IMR-90 (cell line): ENCODE data around the gene TEX22. TPM values are rescaled to one million over a fixed set of nuclear protein-coding genes. Genes with fewer than 3 reads are reported as not detected.

Experiments
- ATAC-seq: fragments of 200-7000 bp; cut with Tn5 transposase; 2 replicates; pipeline ENCODE4 v1.9.1; 2020; ENCODE audit warnings: low read depth, mild to moderate bottlenecking, moderate library complexity
- BruUV-seq: library from RNA; stranded (reverse); fragments of 400-500 nt; replicated peaks from 2 replicates; lab custom pipeline; 2021; lab: Mats Ljungman, UMichigan
- CTCF ChIA-PET: fragments of 300-600 bp; formaldehyde crosslinking; extraction: SDS; loops from one replicate; lab custom pipeline; 2021; ENCODE audit warnings: antibody characterized with exemption; lab: Yijun Ruan, JAX
- POLR2A ChIA-PET: fragments of 300-600 bp; sonication (Branson Sonifier 250); formaldehyde crosslinking; loops from one replicate; lab custom pipeline; 2022; ENCODE audit warnings: antibody characterized with exemption; ENCODE audit not compliant: unreplicated experiment; lab: Charles Lee
- DNase-seq: peaks from one replicate; pipeline ENCODE4 v3.0.0; 2013
- H2AFZ ChIP-seq: replicated peaks from 2 replicates; pipeline ENCODE3; 2013; ENCODE audit warnings: low read length, mild to moderate bottlenecking; ENCODE audit not compliant: poor library complexity
- H2AK5ac ChIP-seq: 2 replicates; pipeline ENCODE4 v1.6.1; 2013; ENCODE audit warnings: low read depth, low read length, inconsistent platforms
- H2AK9ac ChIP-seq: replicated peaks from 2 replicates; pipeline ENCODE3; 2013; ENCODE audit warnings: mild to moderate bottlenecking, low read depth, low read length, moderate library complexity; ENCODE audit not compliant: poor library complexity
- H2BK120ac ChIP-seq: 2 replicates; pipeline ENCODE4 v1.6.1; 2013; ENCODE audit warnings: low read depth, low read length, inconsistent platforms
- H2BK15ac ChIP-seq: 3 replicates; pipeline ENCODE4 v1.6.1; 2013; ENCODE audit warnings: low read depth, low read length, inconsistent platforms
- H2BK20ac ChIP-seq: 2 replicates; pipeline ENCODE4 v1.6.1; 2013; ENCODE audit warnings: low read depth, mild to moderate bottlenecking, inconsistent platforms, low read length, moderate library complexity
- H2BK5ac ChIP-seq: 2 replicates; pipeline ENCODE4 v1.6.1; 2013; ENCODE audit warnings: mild to moderate bottlenecking, low read depth, low read length, inconsistent platforms; ENCODE audit not compliant: poor library complexity, severe bottlenecking
- H3K14ac ChIP-seq: replicated peaks from 2 replicates; pipeline ENCODE4 v1.6.1; 2013; ENCODE audit warnings: low read depth, low read length, inconsistent platforms
- H3K18ac ChIP-seq: 2 replicates; pipeline ENCODE4 v1.6.1; 2013; ENCODE audit warnings: low read depth, low read length, control low read depth
- H3K23ac ChIP-seq: 2 replicates; pipeline ENCODE4 v1.6.1; 2013; ENCODE audit warnings: low read depth, low read length, inconsistent platforms
- H3K27ac ChIP-seq: 2 replicates; pipeline ENCODE4 v1.5.1; 2013; ENCODE audit warnings: mild to moderate bottlenecking, control low read depth, low read length; ENCODE audit not compliant: insufficient read depth
- H3K27me3 ChIP-seq: 2 replicates; pipeline ENCODE4 v1.6.1; 2013; ENCODE audit warnings: low read length; ENCODE audit not compliant: control insufficient read depth, insufficient read depth
- H3K36me3 ChIP-seq: 2 replicates; pipeline ENCODE4 v1.6.1; 2013; ENCODE audit warnings: low read length, mixed read lengths; ENCODE audit not compliant: control insufficient read depth, insufficient read depth
- H3K4ac ChIP-seq: 2 replicates; pipeline ENCODE4 v1.6.1; 2013; ENCODE audit warnings: low read depth, low read length, inconsistent platforms
- H3K4me1 ChIP-seq: 2 replicates; pipeline ENCODE4 v1.6.1; 2013; ENCODE audit warnings: low read length, mixed read lengths; ENCODE audit not compliant: control insufficient read depth, insufficient read depth
- H3K4me2 ChIP-seq: 2 replicates; pipeline ENCODE4 v1.6.1; 2013; ENCODE audit warnings: low read depth, mild to moderate bottlenecking, control low read depth, low read length, moderate library complexity
- H3K4me3 ChIP-seq: 2 replicates; pipeline ENCODE4 v1.5.1; 2013; ENCODE audit warnings: low read depth, mild to moderate bottlenecking, control low read depth, low read length, moderate library complexity; ENCODE audit not compliant: insufficient read depth
- H3K56ac ChIP-seq: 2 replicates; pipeline ENCODE4 v1.6.1; 2013; ENCODE audit warnings: low read length, inconsistent platforms; ENCODE audit not compliant: insufficient read depth; ENCODE audit errors: extremely low read depth
- H3K79me1 ChIP-seq, 2 experiments: 2 replicates each; pipeline ENCODE4 v1.6.1; 2013; ENCODE audit warnings: low read length in 2 of 2, inconsistent platforms in 1 of 2, low read depth in 1 of 2
- H3K9ac ChIP-seq: 2 replicates; pipeline ENCODE4 v1.6.1; 2013; ENCODE audit warnings: low read depth, low read length, control low read depth
- H3K9me1 ChIP-seq: 2 replicates; pipeline ENCODE4 v1.6.1; 2013; ENCODE audit warnings: low read length, inconsistent platforms; ENCODE audit not compliant: insufficient read depth
- H3K9me3 ChIP-seq: 2 replicates; pipeline ENCODE4 v1.6.1; 2013; ENCODE audit warnings: low read length; ENCODE audit not compliant: control insufficient read depth, insufficient read depth
- H4K20me1 ChIP-seq: 2 replicates; pipeline ENCODE4 v1.6.1; 2013; ENCODE audit warnings: low read length, inconsistent platforms; ENCODE audit not compliant: insufficient read depth
- H4K5ac ChIP-seq: 2 replicates; pipeline ENCODE4 v1.6.1; 2013; ENCODE audit warnings: mild to moderate bottlenecking, low read depth, low read length, control low read depth
- H4K8ac ChIP-seq, 2 experiments: 2 replicates each; pipeline ENCODE4 v1.6.1; 2013; ENCODE audit warnings: low read depth in 2 of 2, low read length in 2 of 2, control low read depth in 1 of 2, inconsistent platforms in 1 of 2
- H4K91ac ChIP-seq: 2 replicates; pipeline ENCODE4 v1.6.1; 2013; ENCODE audit warnings: low read depth, low read length, inconsistent platforms; ENCODE audit not compliant: insufficient read depth
- BHLHE40 ChIP-seq: fragments of 150-350 bp; IDR thresholded peaks from 2 replicates; pipeline ENCODE4 v1.6.1; 2016; ENCODE audit warnings: mild to moderate bottlenecking, low read depth, low read length
- CEBPB ChIP-seq: IDR thresholded peaks from 2 replicates; pipeline ENCODE4 v1.6.1; 2012; ENCODE audit warnings: low read depth, low read length, improper control_type of control experiment
- CHD1 ChIP-seq: IDR thresholded peaks from 2 replicates; pipeline ENCODE4 v1.6.1; 2012; ENCODE audit warnings: low read depth, low read length, improper control_type of control experiment
- CTCF ChIP-seq: conservative IDR thresholded peaks from 2 replicates; pipeline ENCODE4 v1.5.1; 2012; ENCODE audit warnings: mild to moderate bottlenecking, low read depth, low read length, improper control_type of control experiment
- ELK1 ChIP-seq: fragments of 150-350 bp; IDR thresholded peaks from 2 replicates; pipeline ENCODE4 v1.6.1; 2016; ENCODE audit warnings: low read depth, mild to moderate bottlenecking, low read length, moderate library complexity, borderline replicate concordance
- FOS ChIP-seq: fragments of 150-350 bp; IDR thresholded peaks from 2 replicates; pipeline ENCODE4 v1.6.1; 2016; ENCODE audit warnings: low read depth, low read length
- MAFK ChIP-seq: IDR thresholded peaks from 2 replicates; pipeline ENCODE4 v1.6.1; 2012; ENCODE audit warnings: low read depth, low read length, improper control_type of control experiment
- MAZ ChIP-seq: IDR thresholded peaks from 2 replicates; pipeline ENCODE4 v1.6.1; 2012; ENCODE audit warnings: low read depth, mild to moderate bottlenecking, low read length, improper control_type of control experiment, moderate library complexity, borderline replicate concordance
- MXI1 ChIP-seq: IDR thresholded peaks from 2 replicates; pipeline ENCODE4 v1.6.1; 2012; ENCODE audit warnings: low read depth, mild to moderate bottlenecking, low read length, moderate library complexity, borderline replicate concordance
- NFE2L2 ChIP-seq: fragments of 150-350 bp; IDR thresholded peaks from 2 replicates; pipeline ENCODE4 v1.6.1; 2016; ENCODE audit warnings: low read depth, mild to moderate bottlenecking, low read length
- POLR2A ChIP-seq: IDR thresholded peaks from 2 replicates; pipeline ENCODE4 v1.6.1; 2012; ENCODE audit warnings: mild to moderate bottlenecking, low read depth, low read length
- RAD21 ChIP-seq: IDR thresholded peaks from 2 replicates; pipeline ENCODE4 v1.6.1; 2012; ENCODE audit warnings: low read length, improper control_type of control experiment
- RFX5 ChIP-seq: IDR thresholded peaks from 2 replicates; pipeline ENCODE4 v1.8.0; 2012; ENCODE audit warnings: low read depth, mild to moderate bottlenecking, low read length, moderate library complexity
- SMC3 ChIP-seq: fragments of 150-350 bp; IDR thresholded peaks from 2 replicates; pipeline ENCODE4 v1.6.1; 2016; ENCODE audit warnings: low read depth, mild to moderate bottlenecking, antibody characterized with exemption, low read length, moderate library complexity
- USF2 ChIP-seq: fragments of 150-350 bp; IDR thresholded peaks from 2 replicates; pipeline ENCODE4 v1.6.1; 2017; ENCODE audit warnings: mild to moderate bottlenecking, antibody characterized with exemption, low read length, low read depth
- WGBS, 2 experiments: methylation state at CpG; one replicate each; pipeline versions ENCODE4 v1.1.5 to v1.1.7; 2013; ENCODE audit warnings: missing lambda C conversion rate in 2 of 2; ENCODE audit not compliant: insufficient read length in 1 of 2; ENCODE audit errors: extremely low coverage in 2 of 2; 5-methylcytosine and 5-hydroxymethylcytosine counted together
- dilution Hi-C: fragments of 300-500 bp; cut with HindIII; formaldehyde crosslinking; loops from one replicate; pipeline ENCODE4 v1.14.3; 2018; ENCODE audit warnings: low sequenced_read_pairs; ENCODE audit not compliant: unreplicated experiment
- in situ Hi-C: fragments of 300-500 bp; cut with MboI; formaldehyde crosslinking; loops from 3 replicates; pipeline ENCODE4 v1.14.3; 2019; ENCODE audit warnings: low sequenced_read_pairs, inconsistent platforms, mixed read lengths
- intact Hi-C: fragments of 100-400 bp; cut with micrococcal nuclease; formaldehyde crosslinking; loops from 2 replicates; pipeline ENCODE4 v1.10.0; 2022
- polyA plus RNA-seq, 3 experiments: library from polyadenylated mRNA; depleted of rRNA; stranded (reverse); fragments of >200 nt; gene quantifications; 2 replicates each; pipeline ENCODE4 v1.2.3, GENCODE V29; 2012; ENCODE audit warnings: low replicate concordance in 1 of 3
- total RNA-seq: library from RNA; depleted of rRNA; stranded (reverse); fragments of >200 nt; gene quantifications from 2 replicates; pipeline ENCODE4 v1.2.3, GENCODE V29; 2012

The TEX22 gene
- total and polyA plus RNA-seq, 2 of the 4 experiments (the other 2 are of a cell fraction) = 0.10 to 0.18 TPM

- Histone ChIP-seq H2AK5ac (no peak overlapping the region), H2BK20ac (no peak overlapping the region), H3K14ac (no peak overlapping the region), H2BK15ac (no peak overlapping the region), H2BK5ac (no peak overlapping the region), H4K5ac (no peak overlapping the region), H3K9me3 (no peaks in the 10 kb centered on the region), H4K8ac (no peak overlapping the region), H4K20me1 (peaks cover 31% of the 10 kb centered on the region), H3K9me1 (no peaks in the 10 kb centered on the region), H3K27me3 (no peaks in the 10 kb centered on the region), H3K4me3 (no peak overlapping the region), H4K91ac (no peak overlapping the region), H3K79me1 (peaks cover 5 to 41% of the 10 kb centered on the region in 2 experiments; a peak in 3 of 4 replicates), H3K18ac (no peak overlapping the region), H2AFZ (no peak overlapping the region), H3K4me2 (no peak overlapping the region), H3K56ac (no peak overlapping the region), H3K9ac (no peak overlapping the region), H3K27ac (no peak overlapping the region), H2BK120ac (no peak overlapping the region), H3K36me3 (peaks cover 27% of the 10 kb centered on the region), H3K23ac (no peak overlapping the region), H2AK9ac (no peak overlapping the region), H3K4ac (no peak overlapping the region), H3K4me1 (no peaks in the 10 kb centered on the region)
- intact Hi-C loops (no loop called here), dilution Hi-C loops (no loop called here), in situ Hi-C loops (no loop called here)
- BruUV-seq = no TSS peak
- DNase-seq (no peak), ATAC-seq (no peak)
- CTCF ChIA-PET = no interaction called here
- WGBS, 2 experiments = 89% methylated on average over 3 of the region's 26 CpGs; no CpG with 5 or more reads in 1 of the 2 experiments
- POLR2A ChIA-PET = no interaction called here
- TF ChIP-seq CTCF (no peak), CHD1 (no peak), SMC3 (no peak), BHLHE40 (no peak), RFX5 (no peak), POLR2A (no peak), NFE2L2 (no peak), ELK1 (no peak), USF2 (no peak), MXI1 (no peak), FOS (no peak), MAZ (no peak), MAFK (no peak), CEBPB (no peak), RAD21 (no peak)
Observed at GRCh38 chr14:105445901-105446845, 47.8 kb downstream of the TEX22 start.
